K562 (cell line): ENCODE data around the gene NOD1. TPM values are rescaled to one million over a fixed set of nuclear protein-coding genes. Genes with fewer than 3 reads are reported as not detected.

Source experiments
- ARID4B ChIP-seq: sonication (generic); formaldehyde crosslinking; IDR thresholded peaks from 2 replicates; pipeline ENCODE4 v1.8.0; 2022; ENCODE audit warnings: mild to moderate bottlenecking, missing genetic modification reagents
- BCL6 ChIP-seq: fragments of 250-450 bp; sonication (Bioruptor Pico); IDR thresholded peaks from 2 replicates; pipeline ENCODE4 v1.4.0; 2020
- CGGBP1 ChIP-seq: fragments of 250-450 bp; sonication (Bioruptor Pico); IDR thresholded peaks from 2 replicates; pipeline ENCODE4 v1.9.0; 2021; ENCODE audit warnings: mild to moderate bottlenecking
- E2F5 ChIP-seq: sonication (generic); formaldehyde crosslinking; IDR thresholded peaks from 2 replicates; pipeline ENCODE4 v1.8.0; 2022; ENCODE audit warnings: mild to moderate bottlenecking, missing genetic modification reagents
- FOXK1 ChIP-seq: sonication (generic); formaldehyde crosslinking; IDR thresholded peaks from 2 replicates; pipeline ENCODE4 v1.8.0; 2022; ENCODE audit warnings: missing genetic modification reagents, mild to moderate bottlenecking, borderline replicate concordance
- GTF3C2 ChIP-seq: IDR thresholded peaks from 3 replicates; pipeline ENCODE4 v1.6.1; 2011; ENCODE audit warnings: borderline replicate concordance, mild to moderate bottlenecking, moderate library complexity; ENCODE audit not compliant: insufficient read length; ENCODE audit errors: extremely low read depth
- HBP1 ChIP-seq: fragments of 450-650 bp; formaldehyde crosslinking; IDR thresholded peaks from 2 replicates; pipeline ENCODE4 v1.4.0; 2022; ENCODE audit warnings: missing genetic modification characterization
- IFI16 ChIP-seq: fragments of 250-450 bp; sonication (Bioruptor Pico); IDR thresholded peaks from 2 replicates; pipeline ENCODE4 v2.1.2; 2022; ENCODE audit warnings: mild to moderate bottlenecking, inconsistent platforms
- NFATC3 ChIP-seq: fragments of 450-650 bp; IDR thresholded peaks from 2 replicates; pipeline ENCODE4 v1.6.1; 2017; ENCODE audit warnings: mild to moderate bottlenecking
- OTX1 ChIP-seq: fragments of 450-650 bp; formaldehyde crosslinking; IDR thresholded peaks from 2 replicates; pipeline ENCODE4 v1.4.0; 2022; ENCODE audit warnings: mild to moderate bottlenecking
- PHF8 ChIP-seq: fragments of 200-600 bp; sonication (generic); IDR thresholded peaks from 2 replicates; pipeline ENCODE4 v1.6.1; 2012; ENCODE audit warnings: mixed run types, mild to moderate bottlenecking, inconsistent platforms, low read length, moderate library complexity, borderline replicate concordance
- SAP30 ChIP-seq: fragments of 200-600 bp; sonication (generic); IDR thresholded peaks from 2 replicates; pipeline ENCODE4 v1.6.1; 2012; ENCODE audit warnings: borderline replicate concordance, low read depth, mild to moderate bottlenecking, moderate library complexity, low read length, control low read depth, inconsistent platforms; ENCODE audit not compliant: insufficient read depth, poor library complexity, severe bottlenecking
- TCF7L2 ChIP-seq: fragments of 150-350 bp; IDR thresholded peaks from 2 replicates; pipeline ENCODE4 v1.6.1; 2016; ENCODE audit warnings: low read depth, mild to moderate bottlenecking, low read length, moderate library complexity
- TEAD2 ChIP-seq: fragments of 450-650 bp; IDR thresholded peaks from 2 replicates; pipeline ENCODE4 v1.6.1; 2016; ENCODE audit warnings: missing genetic modification characterization, control low read depth, missing compliant biosample characterization
- ZNF212 ChIP-seq: fragments of 450-650 bp; formaldehyde crosslinking; IDR thresholded peaks from 2 replicates; pipeline ENCODE4 v1.4.0; 2020; ENCODE audit warnings: mild to moderate bottlenecking
- ZNF778 ChIP-seq: fragments of 450-650 bp; formaldehyde crosslinking; IDR thresholded peaks from 2 replicates; pipeline ENCODE4 v1.4.0; 2020; ENCODE audit warnings: mild to moderate bottlenecking, moderate library complexity
- polyA plus RNA-seq, 8 experiments: library from polyadenylated mRNA; depleted of rRNA in 4 of 8; stranded (reverse) in 5 of 8; unstranded in 3 of 8; fragments of >200 nt; fragmentation: Nextera tagmentation in 2 of 8; fragmentation: Illumina TruSeq in 1 of 8; extraction: Ambion mirVana in 2 of 8; extraction: Trizol in 1 of 8; gene quantifications; 2 replicates each; pipeline versions ENCODE4 v1.2.1 to v1.2.3, GENCODE V29; 2011 to 2014; ENCODE audit warnings: inconsistent platforms in 1 of 8, missing spikeins in 1 of 8
- total RNA-seq, 7 experiments: library from RNA; depleted of rRNA in 6 of 7; stranded (reverse); fragments of >200 nt in 6 of 7; fragmentation: Illumina TruSeq in 2 of 7; extraction: Trizol in 2 of 7; gene quantifications; 2 replicates each; pipeline versions ENCODE4 v1.2.1 to v1.2.3, GENCODE V29; 2011 to 2021; ENCODE audit warnings: low replicate concordance in 1 of 7

Gene NOD1
- total and polyA plus RNA-seq, 9 of the 15 experiments (the other 6 are each of a cell fraction or from before 2014, with no cell fraction given) = 0.34 to 7.1 (median 4.7) TPM

- no peak; the same call in none of the 2 replicates for TF ChIP-seq ARID4B (CRISPR knock-in tag)
- peak; percentile 97 for TF ChIP-seq PHF8
- 0 out of 2 replicates have a peak, but pooled peaks have one; percentile 28 for TF ChIP-seq FOXK1 (CRISPR knock-in tag)
- no peak for TF ChIP-seq ZNF212 (CRISPR knock-in tag)
- TF ChIP-seq HBP1 (CRISPR knock-in tag) = no peak
- TF ChIP-seq E2F5 = no peak
- TF ChIP-seq CGGBP1 (CRISPR knock-in tag) = no peak
- TF ChIP-seq TEAD2 (tag) = no peak
- no peak for TF ChIP-seq ZNF778
- TF ChIP-seq GTF3C2 = no peak
- TF ChIP-seq SAP30 = peak; percentile 69
- no peak for TF ChIP-seq IFI16
- TF ChIP-seq NFATC3 = no peak
- TF ChIP-seq TCF7L2 = no peak
- TF ChIP-seq BCL6 = no peak
- no peak for TF ChIP-seq OTX1
Measured at GRCh38 chr7:30504301-30505173, 26.0 kb upstream of the NOD1 start, which contains the start of gene GGCT (continued).
